ENCODE results near the gene RAB22A. TPM values are rescaled to one million over a fixed set of nuclear protein-coding genes. Genes with fewer than 3 reads are reported as not detected.

Gene RAB22A
- total RNA-seq, 1 donor from 2014 or later, result 7.9 TPM

DNA sequence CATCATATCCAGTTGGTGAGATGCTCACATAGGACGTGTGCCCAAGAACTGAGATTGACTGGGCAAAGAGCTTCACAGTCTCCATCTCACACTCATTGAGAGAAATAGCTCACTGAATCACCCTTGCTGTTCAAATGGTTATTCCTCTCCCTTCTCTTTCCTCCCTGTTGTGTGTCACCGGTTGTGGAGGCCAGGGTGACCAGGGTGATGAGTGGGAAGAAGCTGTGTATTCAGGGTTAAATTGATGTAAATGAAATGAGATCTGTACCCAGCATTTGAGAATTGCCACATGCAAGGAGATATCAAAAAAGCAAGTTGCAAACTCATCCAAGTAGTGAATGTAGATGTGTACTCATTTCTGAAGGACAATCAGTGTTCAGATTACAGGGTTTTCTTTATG lies 43.0 kb downstream of the RAB22A start:
- no peaks in the 10 kb centered on the region for H4K20me1 ChIP-seq (ENCODE audit: low read depth)
- H3K27me3 Mint-ChIP-seq (ENCODE audit: insufficient read depth, low read depth), result no peaks in the 10 kb centered on the region
- H3K27me3 ChIP-seq, result no peaks in the 10 kb centered on the region
- H3K9me3 ChIP-seq (ENCODE audit: low read depth), result no peaks in the 10 kb centered on the region
- H3K4me3 Mint-ChIP-seq, result no peak overlapping the region
- no peak for DNase-seq (ENCODE audit: low spot score)
- H3K36me3 ChIP-seq, result no peaks in the 10 kb centered on the region
- no peaks in the 10 kb centered on the region for H3K4me1 Mint-ChIP-seq
- no peak overlapping the region for H2AFZ ChIP-seq (replicated peaks)
- H3F3A ChIP-seq (ENCODE audit: low read depth), result no peaks in the 10 kb centered on the region
- H3K4me3 ChIP-seq, result no peak overlapping the region
- no peak overlapping the region for H3K9ac ChIP-seq
- no peak overlapping the region for H3K27ac ChIP-seq
- no peak overlapping the region for H3K27ac Mint-ChIP-seq
- H3K36me3 Mint-ChIP-seq, result peaks cover 10% of the 10 kb centered on the region
- H3K9me3 Mint-ChIP-seq, result no peaks in the 10 kb centered on the region
- H3K79me2 ChIP-seq (ENCODE audit: low read depth), result no peaks in the 10 kb centered on the region
- H3K4me2 ChIP-seq, result no peak overlapping the region
- H3K4me1 ChIP-seq, result no peaks in the 10 kb centered on the region
- TF ChIP-seq EZH2phosphoT487 (IDR thresholded peaks at IDR 0.05), result no peak
- TF ChIP-seq, protein P1, sequence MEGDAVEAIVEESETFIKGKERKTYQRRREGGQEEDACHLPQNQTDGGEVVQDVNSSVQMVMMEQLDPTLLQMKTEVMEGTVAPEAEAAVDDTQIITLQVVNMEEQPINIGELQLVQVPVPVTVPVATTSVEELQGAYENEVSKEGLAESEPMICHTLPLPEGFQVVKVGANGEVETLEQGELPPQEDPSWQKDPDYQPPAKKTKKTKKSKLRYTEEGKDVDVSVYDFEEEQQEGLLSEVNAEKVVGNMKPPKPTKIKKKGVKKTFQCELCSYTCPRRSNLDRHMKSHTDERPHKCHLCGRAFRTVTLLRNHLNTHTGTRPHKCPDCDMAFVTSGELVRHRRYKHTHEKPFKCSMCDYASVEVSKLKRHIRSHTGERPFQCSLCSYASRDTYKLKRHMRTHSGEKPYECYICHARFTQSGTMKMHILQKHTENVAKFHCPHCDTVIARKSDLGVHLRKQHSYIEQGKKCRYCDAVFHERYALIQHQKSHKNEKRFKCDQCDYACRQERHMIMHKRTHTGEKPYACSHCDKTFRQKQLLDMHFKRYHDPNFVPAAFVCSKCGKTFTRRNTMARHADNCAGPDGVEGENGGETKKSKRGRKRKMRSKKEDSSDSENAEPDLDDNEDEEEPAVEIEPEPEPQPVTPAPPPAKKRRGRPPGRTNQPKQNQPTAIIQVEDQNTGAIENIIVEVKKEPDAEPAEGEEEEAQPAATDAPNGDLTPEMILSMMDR (IDR thresholded peaks at IDR 0.05), result no peak
- TF ChIP-seq EZH2 (IDR thresholded peaks at IDR 0.05), result no peak

DNA sequence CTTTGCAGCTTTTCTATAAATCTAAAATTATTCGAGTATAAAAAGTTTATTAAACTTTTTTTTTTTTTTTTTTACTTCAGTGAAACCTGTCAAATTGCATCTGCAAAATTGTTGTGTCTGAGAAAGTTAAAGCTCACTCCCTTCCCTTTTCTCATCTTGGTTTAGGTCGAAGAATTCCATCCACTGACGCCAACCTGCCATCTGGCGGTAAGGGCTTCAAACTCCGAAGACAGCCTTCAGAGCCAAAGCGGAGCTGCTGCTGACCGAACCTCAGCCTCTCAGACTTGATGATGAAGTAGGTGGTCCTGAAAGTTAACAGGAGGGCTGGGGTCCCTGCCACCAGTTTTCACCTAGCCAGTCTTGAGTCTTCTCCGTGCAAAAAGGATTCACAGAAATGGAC lies 49.9 kb downstream of the RAB22A start:
- H3K36me3 Mint-ChIP-seq, result peaks cover 19% of the 10 kb centered on the region
- no peaks in the 10 kb centered on the region for H3K36me3 ChIP-seq
- peak; percentile 32 for DNase-seq (ENCODE audit: low spot score)
- H3K9ac ChIP-seq, result no peak overlapping the region
- H3K27ac ChIP-seq, result no peak overlapping the region
- no peak overlapping the region for H3K4me2 ChIP-seq
- H3K27ac Mint-ChIP-seq, result no peak overlapping the region
- H3K79me2 ChIP-seq (ENCODE audit: low read depth), result no peaks in the 10 kb centered on the region
- no peak overlapping the region for H3K4me3 Mint-ChIP-seq
- no peaks in the 10 kb centered on the region for H3K4me1 ChIP-seq
- no peaks in the 10 kb centered on the region for H4K20me1 ChIP-seq (ENCODE audit: low read depth)
- no peak overlapping the region for H2AFZ ChIP-seq (replicated peaks)
- H3K27me3 ChIP-seq, result no peaks in the 10 kb centered on the region
- H3K4me1 Mint-ChIP-seq, result peaks cover 10% of the 10 kb centered on the region
- H3F3A ChIP-seq (ENCODE audit: low read depth), result no peaks in the 10 kb centered on the region
- no peak overlapping the region for H3K4me3 ChIP-seq
- TF ChIP-seq, protein P1 (IDR thresholded peaks at IDR 0.05), result peak; percentile 38
- TF ChIP-seq EZH2 (IDR thresholded peaks at IDR 0.05), result no peak
- no peaks in the 10 kb centered on the region for H3K9me3 Mint-ChIP-seq
- no peaks in the 10 kb centered on the region for H3K9me3 ChIP-seq (ENCODE audit: low read depth)
- no peaks in the 10 kb centered on the region for H3K27me3 Mint-ChIP-seq (ENCODE audit: insufficient read depth, low read depth)

DNA sequence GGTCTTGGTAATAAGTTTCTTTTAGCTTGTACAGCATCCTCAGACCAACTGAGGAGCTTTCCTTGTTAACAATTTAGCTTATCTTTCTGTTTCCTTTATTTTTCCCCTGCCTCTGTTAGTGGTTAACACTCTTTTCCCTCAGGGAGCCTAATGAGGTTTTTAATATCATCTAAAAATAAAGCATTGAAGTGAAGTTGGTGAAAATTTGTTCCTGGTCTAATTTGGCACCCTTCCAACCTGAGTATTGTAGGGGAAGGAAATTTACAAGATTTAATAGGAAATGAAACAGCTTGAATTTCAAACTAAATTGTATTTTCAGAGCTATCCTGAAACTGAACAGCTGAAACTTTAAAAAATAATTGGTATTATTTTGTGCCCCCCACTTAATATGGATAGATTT lies 51.4 kb downstream of the RAB22A start:
- no peaks in the 10 kb centered on the region for H4K20me1 ChIP-seq (ENCODE audit: low read depth)
- no peaks in the 10 kb centered on the region for H3K9me3 ChIP-seq (ENCODE audit: low read depth)
- H3F3A ChIP-seq (ENCODE audit: low read depth), result no peaks in the 10 kb centered on the region
- H3K4me1 Mint-ChIP-seq, result peaks cover 14% of the 10 kb centered on the region
- no peak for DNase-seq (ENCODE audit: low spot score)
- peaks cover 15% of the 10 kb centered on the region for H3K36me3 Mint-ChIP-seq
- H3K4me1 ChIP-seq, result no peaks in the 10 kb centered on the region
- H2AFZ ChIP-seq (replicated peaks), result no peak overlapping the region
- H3K36me3 ChIP-seq, result no peaks in the 10 kb centered on the region
- no peak overlapping the region for H3K9ac ChIP-seq
- H3K27me3 ChIP-seq, result no peaks in the 10 kb centered on the region
- H3K4me3 ChIP-seq, result no peak overlapping the region
- H3K4me2 ChIP-seq, result no peak overlapping the region
- H3K27ac Mint-ChIP-seq, result no peak overlapping the region
- H3K79me2 ChIP-seq (ENCODE audit: low read depth), result no peaks in the 10 kb centered on the region
- H3K4me3 Mint-ChIP-seq, result no peak overlapping the region
- H3K27ac ChIP-seq, result no peak overlapping the region
- TF ChIP-seq, protein P1 (IDR thresholded peaks at IDR 0.05), result no peak
- no peak for TF ChIP-seq EZH2phosphoT487 (IDR thresholded peaks at IDR 0.05)
- TF ChIP-seq EZH2 (IDR thresholded peaks at IDR 0.05), result no peak
- H3K27me3 Mint-ChIP-seq (ENCODE audit: insufficient read depth, low read depth), result no peaks in the 10 kb centered on the region
- H3K9me3 Mint-ChIP-seq, result no peaks in the 10 kb centered on the region
